ENCODE measurements around the gene ANXA4. TPM values are rescaled to one million over a fixed set of nuclear protein-coding genes. Genes with fewer than 3 reads are reported as not detected.

The ANXA4 gene
- total RNA-seq, 1 donor from 2014 or later: 15.0 TPM

DNA sequence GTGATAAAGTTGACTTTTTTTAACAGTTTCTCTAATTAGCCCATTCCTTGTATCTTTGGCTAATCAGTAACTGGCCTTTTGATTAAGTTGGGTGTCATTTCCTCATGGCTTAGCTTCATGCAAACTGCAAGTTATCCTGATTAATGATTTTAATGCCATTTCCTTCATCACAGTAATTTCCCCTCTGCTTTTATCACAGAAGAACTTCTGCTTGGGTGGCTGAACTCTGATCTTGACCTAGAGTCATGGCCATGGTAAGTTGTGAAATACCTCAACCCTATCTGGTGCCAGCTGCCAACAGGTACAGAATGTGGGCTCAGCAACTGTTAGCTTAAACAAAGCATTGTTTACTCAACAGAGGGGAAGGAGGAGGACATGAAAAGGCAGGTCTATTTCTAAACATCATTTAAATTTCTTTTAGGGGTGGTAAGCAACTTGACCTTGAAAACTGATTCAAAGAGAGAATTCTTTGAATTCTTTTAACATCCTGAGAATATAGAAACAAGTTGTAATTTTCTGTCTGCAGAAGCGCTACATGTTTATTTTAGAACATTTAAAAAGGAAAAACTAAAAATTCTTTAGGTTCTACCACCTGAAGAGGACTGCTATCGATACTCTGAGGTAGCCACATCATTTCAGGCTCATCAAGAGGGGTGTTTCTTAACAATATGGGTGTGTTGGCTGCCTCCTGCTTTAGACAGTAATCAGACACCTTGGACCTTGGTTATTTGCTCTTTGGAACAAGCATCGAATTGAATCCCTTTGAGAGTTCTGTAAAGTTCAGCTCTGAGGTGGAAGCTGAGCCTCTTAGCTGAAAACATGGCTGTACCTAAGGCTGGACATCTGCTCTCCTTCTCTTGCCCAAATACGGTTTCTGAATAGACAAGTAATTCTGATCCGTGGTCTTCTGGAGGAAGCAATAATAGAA is 39.7 kb downstream of the ANXA4 start:
- TF ChIP-seq, protein P1, sequence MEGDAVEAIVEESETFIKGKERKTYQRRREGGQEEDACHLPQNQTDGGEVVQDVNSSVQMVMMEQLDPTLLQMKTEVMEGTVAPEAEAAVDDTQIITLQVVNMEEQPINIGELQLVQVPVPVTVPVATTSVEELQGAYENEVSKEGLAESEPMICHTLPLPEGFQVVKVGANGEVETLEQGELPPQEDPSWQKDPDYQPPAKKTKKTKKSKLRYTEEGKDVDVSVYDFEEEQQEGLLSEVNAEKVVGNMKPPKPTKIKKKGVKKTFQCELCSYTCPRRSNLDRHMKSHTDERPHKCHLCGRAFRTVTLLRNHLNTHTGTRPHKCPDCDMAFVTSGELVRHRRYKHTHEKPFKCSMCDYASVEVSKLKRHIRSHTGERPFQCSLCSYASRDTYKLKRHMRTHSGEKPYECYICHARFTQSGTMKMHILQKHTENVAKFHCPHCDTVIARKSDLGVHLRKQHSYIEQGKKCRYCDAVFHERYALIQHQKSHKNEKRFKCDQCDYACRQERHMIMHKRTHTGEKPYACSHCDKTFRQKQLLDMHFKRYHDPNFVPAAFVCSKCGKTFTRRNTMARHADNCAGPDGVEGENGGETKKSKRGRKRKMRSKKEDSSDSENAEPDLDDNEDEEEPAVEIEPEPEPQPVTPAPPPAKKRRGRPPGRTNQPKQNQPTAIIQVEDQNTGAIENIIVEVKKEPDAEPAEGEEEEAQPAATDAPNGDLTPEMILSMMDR (IDR thresholded peaks at IDR 0.05; ENCODE audit: insufficient read depth, low read length, severe bottlenecking): no peak
- H3K36me3 ChIP-seq (ENCODE audit: control insufficient read depth, insufficient read depth, low read length): peaks cover 7% of the 10 kb centered on the region
- FAIRE-seq (no peak), DNase-seq (ENCODE audit: low read depth) (peak; percentile 78)
- no peak overlapping the region for H3K4me3 ChIP-seq (ENCODE audit: low read depth, low read length)
- no peaks in the 10 kb centered on the region for H3K27me3 ChIP-seq (ENCODE audit: control insufficient read depth, insufficient read depth, low read length)

DNA sequence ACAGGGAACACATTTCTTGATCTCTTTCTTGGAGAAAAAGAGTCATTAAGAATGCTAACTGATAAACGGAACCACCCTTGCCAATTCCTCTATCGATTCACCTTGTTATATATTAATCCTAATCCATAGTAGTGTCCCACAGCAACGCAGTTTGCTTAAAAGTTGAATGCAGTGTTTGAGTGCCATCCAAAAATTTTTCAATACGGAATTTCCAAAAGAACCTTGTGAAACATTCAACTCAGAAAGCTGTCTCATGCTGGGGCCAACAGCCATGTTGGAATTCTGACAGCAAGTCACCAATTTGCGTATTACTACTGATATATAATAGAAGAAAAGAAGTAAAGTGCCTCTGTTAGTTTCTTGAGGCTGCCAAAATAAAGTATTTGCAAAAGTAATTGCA is 42.3 kb downstream of the ANXA4 start:
- TF ChIP-seq, protein P1 (IDR thresholded peaks at IDR 0.05; ENCODE audit: insufficient read depth, low read length, severe bottlenecking): no peak
- FAIRE-seq: no peak
- no peak for DNase-seq (ENCODE audit: low read depth)
- no peaks in the 10 kb centered on the region for H3K27me3 ChIP-seq (ENCODE audit: control insufficient read depth, insufficient read depth, low read length)
- H3K36me3 ChIP-seq (ENCODE audit: control insufficient read depth, insufficient read depth, low read length): peaks cover 18% of the 10 kb centered on the region
- no peak overlapping the region for H3K4me3 ChIP-seq (ENCODE audit: low read depth, low read length)

DNA sequence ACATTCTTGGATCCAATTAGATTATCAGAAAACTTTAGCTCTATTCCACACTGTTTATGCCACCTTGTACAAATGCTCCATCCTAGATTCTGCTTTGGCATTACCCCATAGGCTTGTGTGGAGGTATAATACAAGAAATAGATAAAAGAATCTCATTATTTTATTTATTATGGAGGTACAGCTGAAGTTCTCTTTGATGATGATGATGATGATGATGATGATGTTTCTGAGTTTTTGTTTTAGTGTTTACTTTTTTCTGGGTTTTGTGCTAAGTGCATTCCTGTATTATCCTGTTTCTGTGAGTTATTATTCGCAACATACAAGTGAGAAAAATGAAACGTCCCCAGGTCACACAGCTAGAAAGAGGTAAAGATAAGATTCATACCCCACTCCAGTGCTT is 43.4 kb downstream of the ANXA4 start:
- TF ChIP-seq, protein P1 (IDR thresholded peaks at IDR 0.05; ENCODE audit: insufficient read depth, low read length, severe bottlenecking): no peak
- Histone ChIP-seq H3K27me3 (ENCODE audit: control insufficient read depth, insufficient read depth, low read length) (no peaks in the 10 kb centered on the region), H3K36me3 (ENCODE audit: control insufficient read depth, insufficient read depth, low read length) (peaks cover 18% of the 10 kb centered on the region), H3K4me3 (ENCODE audit: low read depth, low read length) (no peak overlapping the region)
- FAIRE-seq (no peak), DNase-seq (ENCODE audit: low read depth) (no peak)

DNA sequence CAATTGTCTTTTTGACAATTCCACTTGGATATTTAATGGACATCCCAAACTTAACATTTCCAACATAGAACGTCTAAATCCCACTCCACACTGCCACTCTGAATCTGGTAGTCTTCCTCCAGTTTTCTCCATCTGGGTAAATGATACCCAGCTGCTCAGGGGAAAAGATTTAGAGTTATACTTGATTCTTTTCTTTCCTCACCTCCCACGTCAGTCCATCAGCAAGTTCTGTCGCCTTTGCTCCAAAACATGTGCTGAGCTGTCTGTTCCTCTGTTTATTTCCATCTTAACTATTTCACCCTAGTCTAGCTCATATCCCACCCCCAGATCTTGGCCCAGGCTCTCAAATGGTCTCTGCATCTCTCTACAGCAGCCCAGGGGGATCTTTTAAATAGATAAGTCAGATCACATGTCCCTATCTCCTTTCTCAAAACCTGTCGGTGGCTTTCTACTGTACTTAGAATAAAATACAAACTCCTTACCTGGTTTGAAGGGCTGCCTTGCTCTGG is 44.2 kb downstream of the ANXA4 start:
- H3K36me3 ChIP-seq (ENCODE audit: control insufficient read depth, insufficient read depth, low read length): peaks cover 18% of the 10 kb centered on the region
- TF ChIP-seq, protein P1 (IDR thresholded peaks at IDR 0.05; ENCODE audit: insufficient read depth, low read length, severe bottlenecking): no peak
- FAIRE-seq: no peak

DNA sequence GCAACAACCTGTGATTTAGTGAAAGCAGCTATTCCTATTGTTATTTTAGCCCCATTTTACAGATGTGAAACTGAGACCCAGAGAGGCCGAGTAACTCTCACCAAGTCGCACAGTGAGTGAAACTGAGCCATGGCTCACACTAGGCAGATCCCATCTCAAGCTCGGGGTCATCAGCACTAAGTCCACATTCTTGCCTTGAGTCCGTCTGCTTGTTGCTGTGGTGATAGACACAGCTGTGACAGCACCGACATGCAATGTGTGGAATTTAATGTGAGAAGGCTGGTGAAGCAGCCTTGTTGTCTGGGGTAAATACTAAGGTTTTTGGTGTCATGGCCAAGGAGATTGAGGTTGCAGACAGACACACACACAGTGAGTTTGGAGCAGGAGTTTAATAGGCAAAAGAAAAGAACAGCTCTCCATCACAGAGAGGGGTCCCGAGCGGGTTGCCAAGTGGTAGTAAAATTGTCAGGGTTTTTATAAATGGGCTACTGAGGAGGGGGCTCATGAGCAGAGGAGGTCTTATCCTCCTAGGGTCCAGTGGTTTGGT is 47.3 kb downstream of the ANXA4 start:
- Histone ChIP-seq H3K36me3 (ENCODE audit: control insufficient read depth, insufficient read depth, low read length) (peaks cover 19% of the 10 kb centered on the region), H3K27me3 (ENCODE audit: control insufficient read depth, insufficient read depth, low read length) (no peaks in the 10 kb centered on the region), H3K4me3 (ENCODE audit: low read depth, low read length) (no peak overlapping the region)
- FAIRE-seq (no peak), DNase-seq (ENCODE audit: low read depth) (no peak)
- TF ChIP-seq, protein P1 (IDR thresholded peaks at IDR 0.05; ENCODE audit: insufficient read depth, low read length, severe bottlenecking): no peak

More for the DNA sequence above, 44.2 kb downstream of the ANXA4 start:
- Histone ChIP-seq H3K27me3 (ENCODE audit: control insufficient read depth, insufficient read depth, low read length) (no peaks in the 10 kb centered on the region), H3K4me3 (ENCODE audit: low read depth, low read length) (no peak overlapping the region)
- DNase-seq (ENCODE audit: low read depth): no peak
